ENCODE results near the gene CA4. TPM values are rescaled to one million over a fixed set of nuclear protein-coding genes. Genes with fewer than 3 reads are reported as not detected.

The CA4 gene
- total and polyA plus RNA-seq, 4 donors: 0.14 to 0.67 (median 0.44) TPM

DNA sequence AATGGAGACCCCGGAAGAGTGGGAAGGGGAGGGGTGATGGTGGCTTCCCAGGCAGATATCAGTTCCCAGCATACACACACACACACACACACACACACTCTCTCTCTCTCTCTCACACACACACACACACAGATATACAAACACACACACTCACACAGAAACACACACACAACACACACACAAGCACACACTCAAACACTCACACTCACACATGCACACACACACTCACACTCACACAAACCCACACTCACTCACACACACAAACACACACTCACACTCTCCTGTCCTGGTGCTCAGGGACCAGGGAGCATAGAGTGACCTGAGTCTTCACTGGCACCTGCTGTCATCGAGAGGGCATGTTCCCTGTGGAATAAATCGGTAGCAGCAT, 5.6 kb downstream of the CA4 start:
- peaks cover 0 to 3% (median under 1%) of the 10 kb centered on the region in 4 donors for H3K4me1 ChIP-seq (ENCODE audit: control insufficient read depth in 4 of 4, insufficient read depth in 4 of 4, low read length in 3 of 4)
- TF ChIP-seq JUND (IDR thresholded peaks at IDR 0.05): no peak
- TF ChIP-seq, protein P1, sequence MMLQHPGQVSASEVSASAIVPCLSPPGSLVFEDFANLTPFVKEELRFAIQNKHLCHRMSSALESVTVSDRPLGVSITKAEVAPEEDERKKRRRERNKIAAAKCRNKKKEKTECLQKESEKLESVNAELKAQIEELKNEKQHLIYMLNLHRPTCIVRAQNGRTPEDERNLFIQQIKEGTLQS (IDR thresholded peaks at IDR 0.05): no peak
- TF ChIP-seq, protein P2, sequence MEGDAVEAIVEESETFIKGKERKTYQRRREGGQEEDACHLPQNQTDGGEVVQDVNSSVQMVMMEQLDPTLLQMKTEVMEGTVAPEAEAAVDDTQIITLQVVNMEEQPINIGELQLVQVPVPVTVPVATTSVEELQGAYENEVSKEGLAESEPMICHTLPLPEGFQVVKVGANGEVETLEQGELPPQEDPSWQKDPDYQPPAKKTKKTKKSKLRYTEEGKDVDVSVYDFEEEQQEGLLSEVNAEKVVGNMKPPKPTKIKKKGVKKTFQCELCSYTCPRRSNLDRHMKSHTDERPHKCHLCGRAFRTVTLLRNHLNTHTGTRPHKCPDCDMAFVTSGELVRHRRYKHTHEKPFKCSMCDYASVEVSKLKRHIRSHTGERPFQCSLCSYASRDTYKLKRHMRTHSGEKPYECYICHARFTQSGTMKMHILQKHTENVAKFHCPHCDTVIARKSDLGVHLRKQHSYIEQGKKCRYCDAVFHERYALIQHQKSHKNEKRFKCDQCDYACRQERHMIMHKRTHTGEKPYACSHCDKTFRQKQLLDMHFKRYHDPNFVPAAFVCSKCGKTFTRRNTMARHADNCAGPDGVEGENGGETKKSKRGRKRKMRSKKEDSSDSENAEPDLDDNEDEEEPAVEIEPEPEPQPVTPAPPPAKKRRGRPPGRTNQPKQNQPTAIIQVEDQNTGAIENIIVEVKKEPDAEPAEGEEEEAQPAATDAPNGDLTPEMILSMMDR (IDR thresholded peaks at IDR 0.05; ENCODE audit: low read depth, low read length, missing input control): no peak
- TF ChIP-seq, protein P3, sequence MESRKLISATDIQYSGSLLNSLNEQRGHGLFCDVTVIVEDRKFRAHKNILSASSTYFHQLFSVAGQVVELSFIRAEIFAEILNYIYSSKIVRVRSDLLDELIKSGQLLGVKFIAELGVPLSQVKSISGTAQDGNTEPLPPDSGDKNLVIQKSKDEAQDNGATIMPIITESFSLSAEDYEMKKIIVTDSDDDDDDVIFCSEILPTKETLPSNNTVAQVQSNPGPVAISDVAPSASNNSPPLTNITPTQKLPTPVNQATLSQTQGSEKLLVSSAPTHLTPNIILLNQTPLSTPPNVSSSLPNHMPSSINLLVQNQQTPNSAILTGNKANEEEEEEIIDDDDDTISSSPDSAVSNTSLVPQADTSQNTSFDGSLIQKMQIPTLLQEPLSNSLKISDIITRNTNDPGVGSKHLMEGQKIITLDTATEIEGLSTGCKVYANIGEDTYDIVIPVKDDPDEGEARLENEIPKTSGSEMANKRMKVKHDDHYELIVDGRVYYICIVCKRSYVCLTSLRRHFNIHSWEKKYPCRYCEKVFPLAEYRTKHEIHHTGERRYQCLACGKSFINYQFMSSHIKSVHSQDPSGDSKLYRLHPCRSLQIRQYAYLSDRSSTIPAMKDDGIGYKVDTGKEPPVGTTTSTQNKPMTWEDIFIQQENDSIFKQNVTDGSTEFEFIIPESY (IDR thresholded peaks at IDR 0.05): no peak
- TF ChIP-seq GABPA (IDR thresholded peaks at IDR 0.05 in 1 of 2, conservative IDR thresholded peaks at IDR 0.05 in 1 of 2): no peak
- no peak for TF ChIP-seq YY1 (IDR thresholded peaks at IDR 0.05)
- no peak for TF ChIP-seq FOXA2 (IDR thresholded peaks at IDR 0.05)
- TF ChIP-seq HNF4A (conservative IDR thresholded peaks at IDR 0.05): no peak
- no peak for TF ChIP-seq EGR1 (IDR thresholded peaks at IDR 0.05; ENCODE audit: low read depth in 2 of 2)
- no peak for TF ChIP-seq FOXA1 (IDR thresholded peaks at IDR 0.05)
- no peak for TF ChIP-seq RXRA (IDR thresholded peaks at IDR 0.05)
- TF ChIP-seq HNF4G (IDR thresholded peaks at IDR 0.05): no peak
- TF ChIP-seq, protein P4, sequence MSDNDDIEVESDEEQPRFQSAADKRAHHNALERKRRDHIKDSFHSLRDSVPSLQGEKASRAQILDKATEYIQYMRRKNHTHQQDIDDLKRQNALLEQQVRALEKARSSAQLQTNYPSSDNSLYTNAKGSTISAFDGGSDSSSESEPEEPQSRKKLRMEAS (IDR thresholded peaks at IDR 0.05): no peak
- no peak for TF ChIP-seq SP1 (IDR thresholded peaks at IDR 0.05)
- TF ChIP-seq TAF1 (conservative IDR thresholded peaks at IDR 0.05): no peak
- no peak for TF ChIP-seq RAD21 (IDR thresholded peaks at IDR 0.05)
- no peak for TF ChIP-seq NR2F2 (IDR thresholded peaks at IDR 0.05)
- 73% methylated on average over 3 of the region's 3 CpGs for WGBS

DNA sequence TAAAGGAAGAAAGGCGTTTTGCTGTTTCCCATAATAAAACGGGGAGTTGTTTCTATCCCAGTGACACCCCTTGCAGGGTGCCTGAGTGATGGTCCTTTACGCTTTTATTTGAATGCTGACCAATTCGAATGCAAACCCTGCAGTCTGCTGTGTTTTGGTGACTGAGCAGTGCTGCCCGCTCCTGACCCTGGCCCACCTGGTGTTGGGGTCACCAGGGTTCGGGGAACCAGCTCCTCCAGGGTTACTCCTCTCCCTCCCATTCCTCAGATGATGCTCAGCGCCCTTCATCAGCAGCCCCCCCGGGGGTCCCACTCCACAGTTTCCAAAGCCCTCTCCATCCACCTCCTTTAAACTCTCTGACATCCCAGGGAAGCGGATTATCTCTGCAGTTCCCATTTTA, 6.0 kb downstream of the CA4 start:
- H3K9me3 ChIP-seq (ENCODE audit: control insufficient read depth in 4 of 4, low read length in 3 of 4): no peaks in the 10 kb centered on the region
- no peak for DNase-seq (ENCODE audit: low spot score)
- no peaks in the 10 kb centered on the region for H3K36me3 ChIP-seq (ENCODE audit: control insufficient read depth in 4 of 4, insufficient read depth in 3 of 4, low read depth in 1 of 4, low read length in 3 of 4)
- WGBS: 75% methylated on average over 9 of the region's 9 CpGs
- peaks cover 0 to 7% (median 0%) of the 10 kb centered on the region in 4 donors for H3K27me3 ChIP-seq (ENCODE audit: control insufficient read depth in 4 of 4, insufficient read depth in 4 of 4, low read length in 3 of 4)
- TF ChIP-seq SP1 (IDR thresholded peaks at IDR 0.05): no peak
- no peak for TF ChIP-seq HNF4G (IDR thresholded peaks at IDR 0.05)
- TF ChIP-seq, protein P2 (IDR thresholded peaks at IDR 0.05; ENCODE audit: low read depth, low read length, missing input control): no peak
- TF ChIP-seq RAD21 (IDR thresholded peaks at IDR 0.05): no peak
- no peak for TF ChIP-seq HNF4A (conservative IDR thresholded peaks at IDR 0.05)
- H3K9ac ChIP-seq (ENCODE audit: low read depth in 1 of 2, low read length in 2 of 2): no peak overlapping the region
- no peak overlapping the region for H3K4me3 ChIP-seq (ENCODE audit: low read depth in 1 of 3, low read length in 3 of 3)
- H3K27ac ChIP-seq (ENCODE audit: low read depth in 1 of 2, low read length in 2 of 2): no peak overlapping the region
- H3K4me1 ChIP-seq (ENCODE audit: control insufficient read depth in 4 of 4, insufficient read depth in 4 of 4, low read length in 3 of 4): peaks cover 0 to 1% (median 0%) of the 10 kb centered on the region in 4 donors

More for the DNA sequence above, 5.6 kb downstream of the CA4 start:
- Histone ChIP-seq H3K9ac (ENCODE audit: low read depth in 1 of 2, low read length in 2 of 2) (no peak overlapping the region), H3K36me3 (ENCODE audit: control insufficient read depth in 4 of 4, insufficient read depth in 3 of 4, low read depth in 1 of 4, low read length in 3 of 4) (no peaks in the 10 kb centered on the region), H3K27me3 (ENCODE audit: control insufficient read depth in 4 of 4, insufficient read depth in 4 of 4, low read length in 3 of 4) (peaks cover 0 to 7% (median 0%) of the 10 kb centered on the region in 4 donors), H3K9me3 (ENCODE audit: control insufficient read depth in 4 of 4, low read length in 3 of 4) (no peaks in the 10 kb centered on the region), H3K4me3 (ENCODE audit: low read depth in 1 of 3, low read length in 3 of 3) (no peak overlapping the region), H3K27ac (ENCODE audit: low read depth in 1 of 2, low read length in 2 of 2) (no peak overlapping the region)
- DNase-seq (ENCODE audit: low spot score): no peak

Measured in liver (tissue), 9 donors.